Neural progenitor cell (in vitro differentiated cells): ENCODE measurements around the gene LAMB4.

Source experiments
- EZH2 ChIP-seq: fragments of 200-600 bp; sonication (generic); IDR thresholded peaks from 2 replicates; pipeline ENCODE4 v1.6.1; 2017; ENCODE audit warnings: antibody characterized with exemption, mild to moderate bottlenecking, moderate library complexity
- EZH2phosphoT487 ChIP-seq: fragments of 200-600 bp; sonication (generic); IDR thresholded peaks from 2 replicates; pipeline ENCODE4 v1.6.1; 2017; ENCODE audit warnings: antibody characterized with exemption
- TF ChIP-seq, protein P1 (sequence below): fragments of 200-600 bp; sonication (generic); IDR thresholded peaks from 2 replicates; pipeline ENCODE4 v1.5.1; 2017; ENCODE audit warnings: antibody characterized with exemption, mild to moderate bottlenecking

DNA sequence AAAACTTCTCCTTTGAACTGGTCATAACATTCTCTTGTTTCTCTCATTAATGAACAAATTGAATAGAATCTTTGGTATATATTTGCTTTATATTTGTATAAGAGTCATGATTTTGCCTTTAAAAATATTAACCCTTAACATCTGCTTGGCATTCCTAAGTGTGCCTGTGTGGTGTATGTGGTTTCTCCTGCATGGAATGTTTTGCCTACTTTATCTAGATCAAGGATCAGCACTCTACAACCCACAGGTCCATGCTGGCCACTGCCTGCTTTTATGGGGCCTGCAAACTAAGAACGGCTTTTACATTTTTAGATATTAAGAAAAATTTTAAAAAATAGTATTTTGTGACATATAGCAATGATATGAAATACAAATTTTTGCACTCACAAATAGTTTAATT, 4.3 kb upstream of the LAMB4 start:
- TF ChIP-seq, protein P1, sequence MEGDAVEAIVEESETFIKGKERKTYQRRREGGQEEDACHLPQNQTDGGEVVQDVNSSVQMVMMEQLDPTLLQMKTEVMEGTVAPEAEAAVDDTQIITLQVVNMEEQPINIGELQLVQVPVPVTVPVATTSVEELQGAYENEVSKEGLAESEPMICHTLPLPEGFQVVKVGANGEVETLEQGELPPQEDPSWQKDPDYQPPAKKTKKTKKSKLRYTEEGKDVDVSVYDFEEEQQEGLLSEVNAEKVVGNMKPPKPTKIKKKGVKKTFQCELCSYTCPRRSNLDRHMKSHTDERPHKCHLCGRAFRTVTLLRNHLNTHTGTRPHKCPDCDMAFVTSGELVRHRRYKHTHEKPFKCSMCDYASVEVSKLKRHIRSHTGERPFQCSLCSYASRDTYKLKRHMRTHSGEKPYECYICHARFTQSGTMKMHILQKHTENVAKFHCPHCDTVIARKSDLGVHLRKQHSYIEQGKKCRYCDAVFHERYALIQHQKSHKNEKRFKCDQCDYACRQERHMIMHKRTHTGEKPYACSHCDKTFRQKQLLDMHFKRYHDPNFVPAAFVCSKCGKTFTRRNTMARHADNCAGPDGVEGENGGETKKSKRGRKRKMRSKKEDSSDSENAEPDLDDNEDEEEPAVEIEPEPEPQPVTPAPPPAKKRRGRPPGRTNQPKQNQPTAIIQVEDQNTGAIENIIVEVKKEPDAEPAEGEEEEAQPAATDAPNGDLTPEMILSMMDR = no peak
- TF ChIP-seq EZH2phosphoT487 (no peak), EZH2 (no peak)
